ENCODE data around the gene DZIP1.

- TF ChIP-seq POLR2AphosphoS5 (IDR thresholded peaks at IDR 0.05; ENCODE audit: low read depth, low read length) = no peak
- no peak for TF ChIP-seq SIN3A (IDR thresholded peaks at IDR 0.05; ENCODE audit: borderline replicate concordance, insufficient read depth, low read length)
- TF ChIP-seq REST (IDR thresholded peaks at IDR 0.05; ENCODE audit: insufficient read depth in 1 of 2, low read depth in 2 of 2, low read length in 2 of 2) = no peak
Observed at GRCh38 chr13:95652244-95652764, 7.8 kb upstream of the DZIP1 start.

All from PFSK-1 (cell line).